Skeletal muscle tissue (tissue), 4 donors: ENCODE data around the gene TRIM47. TPM values are rescaled to one million over a fixed set of nuclear protein-coding genes. Genes with fewer than 3 reads are reported as not detected.

Experiments
- H3K27ac ChIP-seq: one replicate; pipeline ENCODE4 v1.7.0; 2013; ENCODE audit warnings: mild to moderate bottlenecking, low read depth, low read length, inconsistent platforms
- H3K27me3 ChIP-seq, 3 donors: one replicate each; pipeline ENCODE4 v1.7.0; 2013; ENCODE audit warnings: low read length in 3 of 3; ENCODE audit not compliant: control insufficient read depth in 3 of 3, insufficient read depth in 3 of 3
- H3K36me3 ChIP-seq, 3 donors: one replicate each; pipeline ENCODE4 v1.7.0; 2013; ENCODE audit warnings: low read length in 3 of 3; ENCODE audit not compliant: control insufficient read depth in 3 of 3, insufficient read depth in 3 of 3
- H3K4me1 ChIP-seq, 3 donors: one replicate each; pipeline ENCODE4 v1.7.0; 2013; ENCODE audit warnings: low read length in 3 of 3, mild to moderate bottlenecking in 3 of 3; ENCODE audit not compliant: control insufficient read depth in 3 of 3, insufficient read depth in 3 of 3
- H3K4me3 ChIP-seq, 3 donors: one replicate each; pipeline ENCODE4 v1.7.0; 2013; ENCODE audit warnings: low read length in 3 of 3
- H3K9ac ChIP-seq, 3 donors: one replicate each; pipeline ENCODE4 v1.7.0; 2013; ENCODE audit warnings: low read length in 3 of 3, mild to moderate bottlenecking in 3 of 3, moderate library complexity in 2 of 3, low read depth in 1 of 3
- H3K9me3 ChIP-seq, 3 donors: one replicate each; pipeline ENCODE4 v1.7.0; 2013; ENCODE audit warnings: low read length in 3 of 3; ENCODE audit not compliant: control insufficient read depth in 3 of 3
- total RNA-seq: library from RNA; depleted of rRNA; stranded (reverse); fragments of >200 nt; gene quantifications from one replicate; pipeline ENCODE4 v1.2.3, GENCODE V29; 2014
- donor health status: Osteomylitis.

The TRIM47 gene
- total RNA-seq, 1 donor from 2014 or later = 23.5 TPM

GRCh38 chr17:75831032-75831571, 47.3 kb downstream of the TRIM47 start:
- Histone ChIP-seq H3K27ac (no peak overlapping the region), H3K27me3 (no peaks in the 10 kb centered on the region), H3K4me3 (no peak overlapping the region), H3K36me3 (peaks cover 8 to 43% (median 34%) of the 10 kb centered on the region in 3 donors), H3K9ac (no peak overlapping the region), H3K9me3 (no peaks in the 10 kb centered on the region), H3K4me1 (peaks cover 19 to 37% (median 25%) of the 10 kb centered on the region in 3 donors)

GRCh38 chr17:75830164-75831031, 48.0 kb downstream of the TRIM47 start:
- no peak overlapping the region for H3K4me3 ChIP-seq
- peaks cover 19 to 37% (median 25%) of the 10 kb centered on the region in 3 donors for H3K4me1 ChIP-seq
- H3K9me3 ChIP-seq = no peaks in the 10 kb centered on the region
- peaks cover 10 to 37% (median 32%) of the 10 kb centered on the region in 3 donors for H3K36me3 ChIP-seq
- no peak overlapping the region for H3K9ac ChIP-seq
- H3K27ac ChIP-seq = no peak overlapping the region
- no peaks in the 10 kb centered on the region for H3K27me3 ChIP-seq

GRCh38 chr17:75829747-75830146, 48.6 kb downstream of the TRIM47 start:
- peaks cover 19 to 33% (median 25%) of the 10 kb centered on the region in 3 donors for H3K4me1 ChIP-seq

GRCh38 chr17:75828741-75829140, 49.6 kb downstream of the TRIM47 start:
- Histone ChIP-seq H3K36me3 (peaks cover 19 to 29% (median 25%) of the 10 kb centered on the region in 3 donors), H3K9ac (peak overlapping the region in 1 of 3 donors; percentile 78), H3K4me3 (no peak overlapping the region), H3K27me3 (no peaks in the 10 kb centered on the region), H3K4me1 (peaks cover 19 to 26% (median 23%) of the 10 kb centered on the region in 3 donors), H3K9me3 (no peaks in the 10 kb centered on the region), H3K27ac (no peak overlapping the region)

More at GRCh38 chr17:75829747-75830146, 48.6 kb downstream of the TRIM47 start:
- Histone ChIP-seq H3K9me3 (no peaks in the 10 kb centered on the region), H3K9ac (no peak overlapping the region), H3K27ac (no peak overlapping the region), H3K27me3 (no peaks in the 10 kb centered on the region), H3K4me3 (no peak overlapping the region), H3K36me3 (peaks cover 10 to 32% (median 31%) of the 10 kb centered on the region in 3 donors)

- peaks cover 19 to 26% (median 23%) of the 10 kb centered on the region in 3 donors for H3K4me1 ChIP-seq
- H3K4me3 ChIP-seq = peak overlapping the region; percentile 48 to 72 (median 59)
- H3K27ac ChIP-seq = no peak overlapping the region
- H3K9me3 ChIP-seq = no peaks in the 10 kb centered on the region
- no peaks in the 10 kb centered on the region for H3K27me3 ChIP-seq
- H3K36me3 ChIP-seq = peaks cover 23 to 28% (median 25%) of the 10 kb centered on the region in 3 donors
- peak overlapping the region; percentile 16 to 78 (median 57) for H3K9ac ChIP-seq
Observed at GRCh38 chr17:75828076-75828400, 50.3 kb downstream of the TRIM47 start.

- peaks cover 19 to 25% (median 23%) of the 10 kb centered on the region in 3 donors for H3K4me1 ChIP-seq
- peak overlapping the region; percentile 48 to 72 (median 59) for H3K4me3 ChIP-seq
- no peaks in the 10 kb centered on the region for H3K9me3 ChIP-seq
- no peaks in the 10 kb centered on the region for H3K27me3 ChIP-seq
- peak overlapping the region; percentile 73 for H3K27ac ChIP-seq
- peaks cover 25 to 31% (median 29%) of the 10 kb centered on the region in 3 donors for H3K36me3 ChIP-seq
- peak overlapping the region; percentile 16 to 78 (median 57) for H3K9ac ChIP-seq
Observed at GRCh38 chr17:75827308-75828075, 50.9 kb downstream of the TRIM47 start.

GRCh38 chr17:75826561-75827307, 51.6 kb downstream of the TRIM47 start:
- H3K27ac ChIP-seq = peak overlapping the region; percentile 73
- H3K4me3 ChIP-seq = no peak overlapping the region
- H3K27me3 ChIP-seq = no peaks in the 10 kb centered on the region
- peak overlapping the region in 2 of 3 donors; percentile 16 to 78 for H3K9ac ChIP-seq
- peaks cover 19 to 20% (median 20%) of the 10 kb centered on the region in 3 donors for H3K4me1 ChIP-seq
- H3K9me3 ChIP-seq = no peaks in the 10 kb centered on the region
- H3K36me3 ChIP-seq = peaks cover 28 to 38% (median 32%) of the 10 kb centered on the region in 3 donors

GRCh38 chr17:75825748-75826370, 52.5 kb downstream of the TRIM47 start:
- Histone ChIP-seq H3K9me3 (no peaks in the 10 kb centered on the region), H3K27me3 (no peaks in the 10 kb centered on the region), H3K27ac (no peak overlapping the region), H3K4me1 (peaks cover 19 to 20% (median 20%) of the 10 kb centered on the region in 3 donors), H3K36me3 (peaks cover 37 to 43% (median 38%) of the 10 kb centered on the region in 3 donors), H3K4me3 (no peak overlapping the region), H3K9ac (no peak overlapping the region)

- Histone ChIP-seq H3K27ac (no peak overlapping the region), H3K36me3 (peaks cover 37 to 49% (median 43%) of the 10 kb centered on the region in 3 donors)
Observed at GRCh38 chr17:75825149-75825552, 53.2 kb downstream of the TRIM47 start.

More at GRCh38 chr17:75825149-75825552, 53.2 kb downstream of the TRIM47 start:
- Histone ChIP-seq H3K9ac (no peak overlapping the region), H3K27me3 (no peaks in the 10 kb centered on the region), H3K4me3 (no peak overlapping the region), H3K4me1 (peaks cover 19 to 20% (median 20%) of the 10 kb centered on the region in 3 donors), H3K9me3 (no peaks in the 10 kb centered on the region)
